ENCODE measurements around the gene EYS. TPM values are rescaled to one million over a fixed set of nuclear protein-coding genes. Genes with fewer than 3 reads are reported as not detected.
A peak's percentile ranks its signal among the peaks of the same experiment; 100 is the strongest.
"Not testable (repeated sequence)": the region's sequence is repeated elsewhere in the genome, so short reads cannot be mapped to it uniquely, and the experiment has no call there.

Gene EYS
- total RNA-seq, 6 experiments from 2014 or later, result 0.18 TPM; not detected in 5

DNA sequence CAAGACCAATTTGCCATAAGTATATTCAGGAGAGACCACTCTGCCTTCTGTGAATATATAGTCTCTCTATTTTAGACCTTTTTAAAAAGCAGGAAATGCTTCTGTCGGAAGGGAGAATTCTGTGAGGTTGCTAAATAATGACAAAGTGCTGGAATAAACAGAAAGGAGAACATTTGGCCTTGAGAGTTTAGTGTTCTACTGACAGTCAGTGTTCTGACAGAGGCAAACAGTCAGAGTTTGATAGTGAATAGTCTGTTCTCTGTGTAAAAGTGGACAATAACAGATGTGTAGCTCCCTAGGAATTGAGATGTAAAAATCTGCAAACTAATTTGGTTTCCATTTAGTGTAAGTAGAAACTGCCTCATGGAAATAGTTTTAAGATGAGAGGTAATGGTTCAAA is 1850.8 kb downstream of the EYS start:
- Mint-ChIP-seq H3K4me3 (no peak overlapping the region), H3K4me1 (ENCODE audit: low read depth) (no peaks in the 10 kb centered on the region), H3K27me3 (ENCODE audit: insufficient read depth) (no peaks in the 10 kb centered on the region), H3K36me3 (ENCODE audit: low read depth) (no peaks in the 10 kb centered on the region), H3K27ac (no peak overlapping the region), H3K9me3 (no peaks in the 10 kb centered on the region)
- no peak for DNase-seq
- TF ChIP-seq, protein P1, sequence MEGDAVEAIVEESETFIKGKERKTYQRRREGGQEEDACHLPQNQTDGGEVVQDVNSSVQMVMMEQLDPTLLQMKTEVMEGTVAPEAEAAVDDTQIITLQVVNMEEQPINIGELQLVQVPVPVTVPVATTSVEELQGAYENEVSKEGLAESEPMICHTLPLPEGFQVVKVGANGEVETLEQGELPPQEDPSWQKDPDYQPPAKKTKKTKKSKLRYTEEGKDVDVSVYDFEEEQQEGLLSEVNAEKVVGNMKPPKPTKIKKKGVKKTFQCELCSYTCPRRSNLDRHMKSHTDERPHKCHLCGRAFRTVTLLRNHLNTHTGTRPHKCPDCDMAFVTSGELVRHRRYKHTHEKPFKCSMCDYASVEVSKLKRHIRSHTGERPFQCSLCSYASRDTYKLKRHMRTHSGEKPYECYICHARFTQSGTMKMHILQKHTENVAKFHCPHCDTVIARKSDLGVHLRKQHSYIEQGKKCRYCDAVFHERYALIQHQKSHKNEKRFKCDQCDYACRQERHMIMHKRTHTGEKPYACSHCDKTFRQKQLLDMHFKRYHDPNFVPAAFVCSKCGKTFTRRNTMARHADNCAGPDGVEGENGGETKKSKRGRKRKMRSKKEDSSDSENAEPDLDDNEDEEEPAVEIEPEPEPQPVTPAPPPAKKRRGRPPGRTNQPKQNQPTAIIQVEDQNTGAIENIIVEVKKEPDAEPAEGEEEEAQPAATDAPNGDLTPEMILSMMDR (IDR thresholded peaks at IDR 0.05), result no peak

DNA sequence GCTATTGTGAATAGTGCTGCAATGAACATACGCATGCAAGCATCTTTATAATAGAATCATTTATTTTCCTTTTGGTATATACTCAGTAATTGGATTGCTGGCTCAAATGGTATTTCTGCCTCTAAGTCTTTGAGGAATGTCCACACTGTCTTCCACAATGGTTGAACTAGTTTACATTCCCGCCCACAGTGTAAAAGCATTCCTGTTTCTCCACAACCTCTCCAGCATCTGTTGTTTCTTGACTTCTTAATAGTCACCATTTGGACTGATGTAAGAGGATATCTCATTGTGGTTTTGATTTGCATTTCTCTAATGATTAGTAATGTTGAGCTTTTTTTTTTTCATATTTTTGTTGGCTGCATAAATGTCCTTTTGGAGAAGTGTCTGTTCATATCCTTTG is 1862.7 kb downstream of the EYS start:
- DNase-seq, result peak; percentile 10
- H3K27ac Mint-ChIP-seq, result no peak overlapping the region
- H3K36me3 Mint-ChIP-seq (ENCODE audit: low read depth), result no peaks in the 10 kb centered on the region
- H3K27me3 Mint-ChIP-seq (ENCODE audit: insufficient read depth), result peaks cover 2% of the 10 kb centered on the region; the same call in 1 of the 2 replicates
- no peak overlapping the region for H3K4me3 Mint-ChIP-seq
- TF ChIP-seq, protein P1 (IDR thresholded peaks at IDR 0.05), result no peak
- no peaks in the 10 kb centered on the region for H3K9me3 Mint-ChIP-seq
- H3K4me1 Mint-ChIP-seq (ENCODE audit: low read depth), result no peaks in the 10 kb centered on the region

DNA sequence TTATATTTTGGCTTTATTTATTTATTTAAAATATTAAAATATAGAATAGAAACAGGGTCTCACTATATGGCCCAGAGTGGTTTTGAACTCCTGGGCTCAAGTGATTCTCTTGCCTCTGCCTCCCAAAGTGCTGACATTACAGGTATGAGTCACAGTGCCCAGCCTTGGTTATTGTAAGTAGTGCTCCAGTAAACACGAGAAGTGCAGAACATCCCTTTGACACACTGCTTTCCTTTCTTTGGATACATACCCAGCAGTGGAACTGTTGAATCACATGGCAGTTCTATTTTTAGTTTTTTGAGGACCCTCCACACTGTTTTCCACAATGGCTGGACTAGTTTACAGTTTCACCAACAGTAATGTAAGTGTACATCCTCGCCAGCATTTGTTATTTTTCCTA is 1867.5 kb downstream of the EYS start:
- Mint-ChIP-seq H3K9me3 (no peaks in the 10 kb centered on the region), H3K4me3 (no peak overlapping the region), H3K36me3 (ENCODE audit: low read depth) (no peaks in the 10 kb centered on the region), H3K4me1 (ENCODE audit: low read depth) (no peaks in the 10 kb centered on the region), H3K27me3 (ENCODE audit: insufficient read depth) (peaks cover 3% of the 10 kb centered on the region), H3K27ac (no peak overlapping the region)
- TF ChIP-seq, protein P1 (IDR thresholded peaks at IDR 0.05), result no peak
- no peak for DNase-seq

DNA sequence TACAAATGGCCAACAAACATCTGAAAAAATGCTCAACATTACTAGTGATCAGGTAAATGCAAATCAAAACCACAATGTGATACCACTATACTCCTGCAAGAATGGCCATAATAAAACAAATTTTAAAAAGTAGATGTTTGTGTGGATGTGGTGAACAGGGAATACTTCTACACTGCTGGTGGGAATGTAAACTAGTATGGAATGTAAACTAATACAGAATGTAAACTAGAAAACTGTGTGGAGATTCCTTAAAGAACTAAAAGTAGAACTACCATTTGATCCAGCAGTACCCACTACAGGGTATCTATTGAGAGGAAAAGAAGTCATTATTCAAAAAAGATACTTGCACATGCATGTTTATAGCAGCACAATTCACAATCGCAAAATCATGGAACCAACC is 1878.3 kb downstream of the EYS start:
- not testable (repeated sequence) for H3K4me3 Mint-ChIP-seq; DNase-seq; H3K4me1 Mint-ChIP-seq (ENCODE audit: low read depth); H3K27ac Mint-ChIP-seq; H3K36me3 Mint-ChIP-seq (ENCODE audit: low read depth); H3K9me3 Mint-ChIP-seq
- H3K27me3 Mint-ChIP-seq (ENCODE audit: insufficient read depth), result peaks cover 12% of the 10 kb centered on the region

DNA sequence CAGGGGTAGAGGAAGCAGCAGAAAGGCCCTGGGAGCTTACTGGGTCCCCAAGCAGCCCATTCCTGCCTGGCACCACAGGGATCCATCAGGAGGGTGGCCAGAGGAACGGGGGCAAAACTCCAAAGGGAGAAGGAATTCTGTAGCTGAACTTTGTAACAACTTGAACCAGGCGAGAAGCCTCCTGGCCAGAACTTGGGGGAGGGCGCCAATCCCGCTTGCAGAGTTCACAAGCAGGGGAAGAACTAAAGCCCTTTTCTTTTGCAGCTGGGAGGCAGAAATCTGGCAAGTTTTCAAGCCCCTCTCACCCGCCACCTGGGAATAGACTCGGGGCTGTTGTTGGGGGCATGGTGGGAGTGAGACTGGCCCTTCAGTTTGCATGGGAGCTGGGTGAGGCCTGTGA is 1882.3 kb downstream of the EYS start:
- Mint-ChIP-seq H3K4me1 (ENCODE audit: low read depth) (peaks cover 8% of the 10 kb centered on the region), H3K27me3 (ENCODE audit: insufficient read depth) (peaks cover 9% of the 10 kb centered on the region), H3K36me3 (ENCODE audit: low read depth) (no peaks in the 10 kb centered on the region), H3K4me3 (no peak overlapping the region), H3K9me3 (no peaks in the 10 kb centered on the region), H3K27ac (no peak overlapping the region)
- TF ChIP-seq, protein P1 (IDR thresholded peaks at IDR 0.05), result no peak
- DNase-seq, result no peak

DNA sequence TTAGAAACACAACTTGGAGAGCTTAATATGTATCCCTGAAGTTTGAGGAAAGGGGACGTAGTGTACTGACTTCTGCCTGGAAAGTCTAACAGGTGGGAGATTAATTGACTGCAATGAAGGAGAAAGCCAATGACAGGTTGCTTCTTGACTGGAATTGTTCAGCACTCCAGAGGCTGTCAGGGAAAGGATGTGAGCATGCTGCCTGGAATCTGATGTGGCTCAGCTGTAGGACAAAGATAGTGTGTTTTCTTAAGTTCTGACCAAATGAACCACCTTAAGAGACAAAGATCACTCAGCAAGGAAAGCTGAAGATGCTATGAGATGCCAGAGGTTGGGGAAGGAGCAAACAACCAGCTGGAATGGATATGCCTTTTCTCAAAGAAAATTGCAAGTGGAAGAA is 1885.6 kb downstream of the EYS start:
- Mint-ChIP-seq H3K27me3 (ENCODE audit: insufficient read depth) (peaks cover 6% of the 10 kb centered on the region), H3K4me1 (ENCODE audit: low read depth) (peaks cover 16% of the 10 kb centered on the region), H3K27ac (no peak overlapping the region), H3K36me3 (ENCODE audit: low read depth) (no peaks in the 10 kb centered on the region), H3K4me3 (no peak overlapping the region), H3K9me3 (no peaks in the 10 kb centered on the region)
- no peak for DNase-seq
- TF ChIP-seq, protein P1 (IDR thresholded peaks at IDR 0.05), result no peak

Measured in HFFc6 (cell line).